LNCAP (cell line): ENCODE data around the gene PASK.

Experiments used
- TF ChIP-seq, protein P1 (sequence below): fragments of 450-650 bp; IDR thresholded peaks from 2 replicates; pipeline ENCODE4 v1.5.1; 2017; ENCODE audit warnings: mild to moderate bottlenecking

PASK gene

DNA sequence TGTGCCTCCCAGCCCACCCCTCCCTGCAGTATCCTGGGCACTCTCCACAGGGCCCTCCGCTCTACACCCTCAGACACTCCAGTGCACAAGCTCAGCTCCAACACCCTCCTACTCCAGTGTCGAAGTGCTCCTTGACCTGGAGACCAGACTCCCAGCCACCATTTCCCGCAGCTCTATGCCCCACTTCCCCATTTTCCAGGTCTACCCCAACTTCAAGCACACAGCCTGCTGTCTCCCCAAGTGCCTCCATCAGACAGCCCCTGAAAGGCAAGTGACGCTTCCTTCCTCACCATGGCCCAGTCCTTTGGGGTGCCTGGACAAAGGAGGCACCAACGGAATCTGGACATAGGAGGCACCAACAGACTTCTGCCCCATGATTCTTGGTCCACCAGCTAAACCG lies 7.2 kb downstream of the PASK start:
- TF ChIP-seq, protein P1, sequence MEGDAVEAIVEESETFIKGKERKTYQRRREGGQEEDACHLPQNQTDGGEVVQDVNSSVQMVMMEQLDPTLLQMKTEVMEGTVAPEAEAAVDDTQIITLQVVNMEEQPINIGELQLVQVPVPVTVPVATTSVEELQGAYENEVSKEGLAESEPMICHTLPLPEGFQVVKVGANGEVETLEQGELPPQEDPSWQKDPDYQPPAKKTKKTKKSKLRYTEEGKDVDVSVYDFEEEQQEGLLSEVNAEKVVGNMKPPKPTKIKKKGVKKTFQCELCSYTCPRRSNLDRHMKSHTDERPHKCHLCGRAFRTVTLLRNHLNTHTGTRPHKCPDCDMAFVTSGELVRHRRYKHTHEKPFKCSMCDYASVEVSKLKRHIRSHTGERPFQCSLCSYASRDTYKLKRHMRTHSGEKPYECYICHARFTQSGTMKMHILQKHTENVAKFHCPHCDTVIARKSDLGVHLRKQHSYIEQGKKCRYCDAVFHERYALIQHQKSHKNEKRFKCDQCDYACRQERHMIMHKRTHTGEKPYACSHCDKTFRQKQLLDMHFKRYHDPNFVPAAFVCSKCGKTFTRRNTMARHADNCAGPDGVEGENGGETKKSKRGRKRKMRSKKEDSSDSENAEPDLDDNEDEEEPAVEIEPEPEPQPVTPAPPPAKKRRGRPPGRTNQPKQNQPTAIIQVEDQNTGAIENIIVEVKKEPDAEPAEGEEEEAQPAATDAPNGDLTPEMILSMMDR = no peak

DNA sequence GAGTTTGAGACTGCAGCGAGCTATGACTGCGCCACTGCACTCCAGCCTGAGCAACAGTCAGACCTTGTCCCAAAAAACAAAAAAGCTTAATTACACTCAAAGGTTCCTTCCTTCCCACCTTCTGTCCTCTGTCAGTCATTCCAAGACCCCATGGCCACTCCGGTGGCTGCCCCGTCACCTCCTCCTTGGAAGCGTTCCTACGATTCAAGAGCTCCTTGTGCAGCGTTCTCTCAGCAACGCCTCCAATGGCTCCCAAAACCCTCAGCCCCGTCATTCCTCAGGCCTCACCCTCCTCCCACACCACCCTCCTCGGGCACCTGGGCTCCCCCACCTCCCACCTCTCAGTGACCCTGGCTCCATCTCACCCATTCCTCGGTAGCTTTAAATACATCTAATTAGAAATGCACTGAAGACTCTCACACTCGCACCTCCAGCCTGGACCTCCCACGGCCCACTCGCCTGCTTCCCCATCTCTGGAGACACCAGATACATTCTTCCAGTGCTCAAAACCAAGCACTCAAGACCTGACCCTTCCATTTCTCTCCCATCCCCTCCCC lies 8.0 kb downstream of the PASK start:
- TF ChIP-seq, protein P1 = no peak

DNA sequence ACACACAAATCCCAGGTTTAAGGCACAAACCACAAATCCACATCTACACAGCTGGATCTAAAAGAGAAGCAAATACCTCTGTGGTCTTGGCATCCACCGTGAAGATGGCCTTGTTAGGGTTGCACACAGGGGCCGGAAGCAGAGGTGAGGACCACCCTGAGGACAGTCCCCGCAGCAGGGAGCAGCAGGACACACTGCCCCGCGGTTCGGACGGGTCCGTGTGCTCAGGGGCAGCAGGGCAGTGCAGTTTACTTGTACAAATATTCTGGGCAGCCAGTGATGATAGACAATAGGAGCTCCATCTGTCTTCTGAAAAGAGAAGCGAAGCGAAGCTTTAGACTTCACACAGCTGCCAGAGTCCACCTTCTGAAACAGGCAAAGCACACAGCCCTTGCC lies 8.8 kb downstream of the PASK start:
- TF ChIP-seq, protein P1 = no peak

DNA sequence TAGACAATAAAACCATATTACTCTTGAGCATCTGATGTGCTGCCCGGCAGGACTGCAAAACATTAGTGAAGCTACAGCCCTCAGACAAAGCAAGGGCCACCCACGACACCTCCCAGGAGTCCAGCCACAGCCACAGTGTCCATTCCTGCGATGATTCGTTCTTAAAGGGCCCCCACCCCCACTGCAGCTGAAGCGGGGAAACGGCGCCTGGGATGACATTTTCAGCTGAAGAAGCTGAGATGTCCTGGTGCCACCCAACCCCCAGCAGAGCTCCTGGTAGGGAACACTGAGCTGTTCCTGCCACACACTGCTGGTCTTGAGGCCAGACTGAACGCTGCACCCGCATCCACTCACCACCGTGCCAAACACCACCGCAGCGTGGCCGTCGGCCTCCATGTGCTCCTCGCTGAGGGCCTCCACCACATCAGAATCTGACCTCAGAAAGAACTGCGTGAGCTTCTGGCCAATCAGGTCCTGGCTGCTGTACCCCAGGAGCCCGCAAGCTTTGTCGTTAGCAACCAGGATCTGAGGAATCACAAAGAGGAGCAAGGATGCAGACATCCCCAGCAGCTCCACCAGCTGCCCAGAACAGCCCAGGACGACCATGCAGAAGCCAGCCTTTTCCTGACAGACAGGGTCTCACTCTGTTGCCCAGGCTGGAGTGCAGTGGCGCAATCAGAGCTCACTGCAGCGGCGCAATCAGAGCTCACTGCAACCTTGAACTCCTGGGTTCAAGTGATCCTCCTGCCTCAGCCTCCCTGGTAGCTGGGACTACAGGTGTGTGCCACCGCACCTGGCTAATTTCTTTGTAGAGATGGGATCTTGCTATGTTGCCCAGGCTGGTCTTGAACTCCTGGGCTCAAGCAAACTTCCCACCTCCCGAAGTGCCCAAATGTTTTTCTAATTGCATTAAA lies 9.5 kb downstream of the PASK start:
- TF ChIP-seq, protein P1 = no peak

DNA sequence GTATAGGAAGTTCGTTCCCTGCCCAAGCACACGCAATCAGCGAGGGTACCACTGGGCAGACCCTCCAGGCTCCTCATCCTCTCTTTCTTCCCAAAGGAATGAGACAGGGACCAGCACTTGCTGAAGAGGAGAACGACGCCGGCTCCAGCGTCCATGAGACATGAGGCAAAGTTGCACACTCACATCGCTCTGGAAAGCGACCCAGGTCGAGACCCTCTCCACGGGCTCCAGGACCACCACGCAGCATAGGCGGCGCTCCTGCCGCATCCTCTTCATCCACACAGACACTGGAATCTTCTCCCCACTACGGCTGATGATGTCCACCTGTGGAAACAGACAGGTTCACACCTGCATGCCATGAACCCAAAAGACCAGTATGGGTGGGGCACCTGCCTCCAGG lies 10.8 kb downstream of the PASK start:
- TF ChIP-seq, protein P1 = no peak

DNA sequence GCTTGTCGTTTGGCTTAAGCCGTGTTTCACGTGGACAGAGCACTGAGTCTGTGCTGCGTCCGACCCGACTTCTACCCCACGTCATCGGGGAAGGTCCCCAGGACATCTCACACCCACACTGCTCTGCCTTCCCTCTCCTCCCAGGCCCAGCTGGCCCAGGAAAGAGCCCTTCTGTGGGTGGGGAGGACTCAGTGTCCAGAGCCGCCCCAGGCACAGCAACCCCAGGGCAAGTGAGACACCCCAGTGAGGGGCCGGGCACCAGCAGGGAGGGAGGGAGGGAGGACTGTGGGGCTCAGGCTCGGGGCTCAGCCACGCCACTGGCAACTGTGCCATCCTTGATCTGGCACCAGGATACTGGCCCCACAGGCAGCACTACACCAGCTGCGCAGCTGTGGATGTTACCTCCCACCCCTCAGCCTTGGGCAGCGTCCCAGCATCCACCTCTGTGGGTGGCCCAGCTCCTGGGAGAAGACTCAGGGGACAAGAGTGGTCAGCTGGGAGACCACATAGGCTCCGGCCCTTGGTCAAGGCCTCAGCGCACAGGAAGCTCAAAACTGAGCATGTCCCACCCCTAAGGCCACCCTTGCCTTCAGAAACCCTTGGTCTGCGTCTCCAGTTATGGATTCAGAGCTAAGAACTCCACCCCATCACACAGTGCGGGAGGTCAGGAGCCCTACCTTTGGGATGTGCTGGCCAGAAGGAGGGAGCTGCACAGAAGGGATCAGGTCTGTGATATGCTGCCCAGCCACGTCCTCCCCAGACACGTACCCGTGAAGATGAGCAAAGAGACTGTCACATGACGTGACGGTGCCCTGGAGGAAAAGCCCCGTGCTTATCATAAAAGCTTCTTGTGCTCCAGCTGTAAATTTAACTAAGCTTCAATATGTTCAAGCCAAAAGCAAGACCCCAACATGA lies 11.7 kb downstream of the PASK start:
- TF ChIP-seq, protein P1 = no peak

DNA sequence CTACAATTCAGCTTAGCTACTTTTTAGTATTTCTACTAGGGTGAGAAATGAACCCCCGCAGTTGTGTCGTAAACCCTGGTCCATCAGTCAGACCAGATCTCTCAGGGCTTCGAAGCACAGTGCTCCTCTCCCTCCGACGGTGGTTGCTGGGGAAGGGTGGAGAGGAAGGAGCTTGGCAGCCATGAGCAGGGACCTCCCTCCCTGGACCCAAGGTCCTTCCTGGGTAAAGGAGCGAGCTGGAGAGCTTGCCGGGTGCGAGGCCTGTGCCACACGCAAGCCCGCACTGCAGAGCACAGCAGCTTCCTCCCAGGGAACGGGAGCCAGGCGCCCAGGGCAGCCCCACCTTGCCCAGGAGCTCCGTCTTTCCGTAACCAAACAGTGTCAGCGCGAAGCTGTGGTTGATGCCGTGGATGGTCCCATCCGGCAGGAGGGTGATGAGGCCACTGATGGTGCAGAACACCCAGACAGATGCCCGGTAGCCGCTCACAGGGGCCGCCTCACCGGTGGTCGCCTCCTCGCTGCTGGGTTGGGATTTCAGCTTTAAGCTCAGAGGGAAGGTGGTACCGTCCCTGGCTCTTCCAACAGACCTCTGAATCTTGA lies 12.5 kb downstream of the PASK start:
- TF ChIP-seq, protein P1 = no peak
